Bone marrow (tissue), 2 donors: ENCODE measurements around the gene RGS3.

ENCODE experiments used
- DNase-seq, 2 donors: peaks; one replicate each; lab custom pipeline; 2025; lab: John Stamatoyannopoulos, UW

The RGS3 gene

GRCh38 chr9:113465599-113466140 lies 2.1 kb downstream of the RGS3 start:
- no peak for DNase-seq

- no peak for DNase-seq
Observed at GRCh38 chr9:113467183-113467582, 3.7 kb downstream of the RGS3 start.

GRCh38 chr9:113468716-113469448 lies 5.4 kb downstream of the RGS3 start:
- no peak for DNase-seq

- no peak for DNase-seq
Observed at GRCh38 chr9:113471143-113471542, 7.6 kb downstream of the RGS3 start.

- DNase-seq = no peak
Observed at GRCh38 chr9:113471566-113471965, 8.0 kb downstream of the RGS3 start.

- no peak for DNase-seq
Observed at GRCh38 chr9:113472199-113472598, 8.7 kb downstream of the RGS3 start.

- DNase-seq = no peak
Observed at GRCh38 chr9:113474360-113475028, 11.0 kb downstream of the RGS3 start.

- DNase-seq = no peak
Observed at GRCh38 chr9:113475031-113475430, 11.5 kb downstream of the RGS3 start.

- DNase-seq = no peak
Observed at GRCh38 chr9:113475992-113476391, 12.5 kb downstream of the RGS3 start.

- DNase-seq = no peak
Observed at GRCh38 chr9:113476511-113476916, 13.0 kb downstream of the RGS3 start.

GRCh38 chr9:113477058-113477457 lies 13.5 kb downstream of the RGS3 start:
- no peak for DNase-seq

GRCh38 chr9:113477661-113478060 lies 14.1 kb downstream of the RGS3 start:
- DNase-seq = no peak

GRCh38 chr9:113479174-113479621 lies 15.7 kb downstream of the RGS3 start:
- no peak for DNase-seq

GRCh38 chr9:113480612-113481011 lies 17.1 kb downstream of the RGS3 start:
- DNase-seq = no peak

- no peak for DNase-seq
Observed at GRCh38 chr9:113481176-113481787, 17.8 kb downstream of the RGS3 start.

- no peak for DNase-seq
Observed at GRCh38 chr9:113482341-113482740, 18.8 kb downstream of the RGS3 start.

GRCh38 chr9:113482991-113483675 lies 19.6 kb downstream of the RGS3 start:
- no peak for DNase-seq

- no peak for DNase-seq
Observed at GRCh38 chr9:113483676-113484257, 20.2 kb downstream of the RGS3 start.

- DNase-seq = no peak
Observed at GRCh38 chr9:113484258-113484730, 20.8 kb downstream of the RGS3 start.

- DNase-seq = no peak
Observed at GRCh38 chr9:113485761-113486115, 22.2 kb downstream of the RGS3 start.

- no peak for DNase-seq
Observed at GRCh38 chr9:113486327-113486726, 22.8 kb downstream of the RGS3 start.

- DNase-seq = no peak
Observed at GRCh38 chr9:113488071-113488470, 24.5 kb downstream of the RGS3 start.
